Measurements from ENCODE around the gene HS3ST3A1. TPM values are rescaled to one million over a fixed set of nuclear protein-coding genes. Genes with fewer than 3 reads are reported as not detected.

Gene HS3ST3A1
- total RNA-seq, 4 donors from 2014 or later, result 1.5 to 20.6 TPM; not detected in 2

DNA sequence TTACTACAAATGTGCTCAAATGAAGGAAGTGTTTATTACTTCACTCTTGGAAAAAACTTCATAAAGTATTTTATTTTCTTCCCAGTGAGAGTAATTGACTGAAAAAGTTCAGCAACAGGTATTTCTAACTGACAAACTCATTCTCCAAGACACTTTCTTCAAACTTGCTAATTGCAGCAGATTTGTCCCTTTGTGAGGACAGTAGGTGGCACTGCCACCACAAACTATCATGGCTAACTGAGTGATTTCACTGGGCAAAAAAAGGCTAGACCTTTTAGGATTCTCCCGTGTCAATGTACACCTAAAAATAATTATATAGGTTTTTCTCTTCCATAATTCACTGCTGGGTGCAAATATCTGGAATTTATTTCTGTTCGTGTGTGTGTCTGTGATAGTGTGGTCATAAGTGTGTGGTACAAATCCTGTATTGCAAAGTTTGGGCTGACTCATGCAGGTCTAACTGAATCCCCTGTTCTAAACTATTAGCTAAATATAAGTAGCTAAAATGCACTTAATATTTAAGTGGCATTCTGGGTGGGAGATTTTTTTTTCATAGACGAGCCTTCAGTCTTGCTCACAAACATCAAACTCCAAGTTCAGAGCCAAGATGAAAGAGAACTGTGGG lies 3.9 kb downstream of the HS3ST3A1 start:
- Histone ChIP-seq H3K9me3 (no peaks in the 10 kb centered on the region), H3K4me3 (no peak overlapping the region), H3K4me1 (peaks cover 0 to 17% (median 0%) of the 10 kb centered on the region in 4 donors), H3K27me3 (peaks cover 0 to 8% of the 10 kb centered on the region in 2 donors), H3K36me3 (no peaks in the 10 kb centered on the region), H3K27ac (no peak overlapping the region)
- peak in 1 of 3 donors; percentile 60 for DNase-seq
- TF ChIP-seq POLR2A (IDR thresholded peaks at IDR 0.05), result no peak
- TF ChIP-seq, protein P1, sequence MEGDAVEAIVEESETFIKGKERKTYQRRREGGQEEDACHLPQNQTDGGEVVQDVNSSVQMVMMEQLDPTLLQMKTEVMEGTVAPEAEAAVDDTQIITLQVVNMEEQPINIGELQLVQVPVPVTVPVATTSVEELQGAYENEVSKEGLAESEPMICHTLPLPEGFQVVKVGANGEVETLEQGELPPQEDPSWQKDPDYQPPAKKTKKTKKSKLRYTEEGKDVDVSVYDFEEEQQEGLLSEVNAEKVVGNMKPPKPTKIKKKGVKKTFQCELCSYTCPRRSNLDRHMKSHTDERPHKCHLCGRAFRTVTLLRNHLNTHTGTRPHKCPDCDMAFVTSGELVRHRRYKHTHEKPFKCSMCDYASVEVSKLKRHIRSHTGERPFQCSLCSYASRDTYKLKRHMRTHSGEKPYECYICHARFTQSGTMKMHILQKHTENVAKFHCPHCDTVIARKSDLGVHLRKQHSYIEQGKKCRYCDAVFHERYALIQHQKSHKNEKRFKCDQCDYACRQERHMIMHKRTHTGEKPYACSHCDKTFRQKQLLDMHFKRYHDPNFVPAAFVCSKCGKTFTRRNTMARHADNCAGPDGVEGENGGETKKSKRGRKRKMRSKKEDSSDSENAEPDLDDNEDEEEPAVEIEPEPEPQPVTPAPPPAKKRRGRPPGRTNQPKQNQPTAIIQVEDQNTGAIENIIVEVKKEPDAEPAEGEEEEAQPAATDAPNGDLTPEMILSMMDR (IDR thresholded peaks at IDR 0.05), result peak in 4 of 6 experiments; percentile 50 to 69 (median 65)

- TF ChIP-seq, protein P1 (IDR thresholded peaks at IDR 0.05), result no peak
- TF ChIP-seq POLR2A (IDR thresholded peaks at IDR 0.05), result no peak
- peak overlapping the region in 1 of 4 donors; percentile 46 for H3K27ac ChIP-seq
- H3K27me3 ChIP-seq, result peaks cover 0 to 8% of the 10 kb centered on the region in 2 donors
Measured at GRCh38 chr17:13596241-13596923, 5.3 kb downstream of the HS3ST3A1 start.

GRCh38 chr17:13595599-13595899 lies 6.2 kb downstream of the HS3ST3A1 start:
- H3K27me3 ChIP-seq, result peaks cover 0 to 4% of the 10 kb centered on the region in 2 donors
- TF ChIP-seq, protein P1 (IDR thresholded peaks at IDR 0.05), result no peak
- TF ChIP-seq POLR2A (IDR thresholded peaks at IDR 0.05), result no peak
- H3K36me3 ChIP-seq, result no peaks in the 10 kb centered on the region
- H3K4me3 ChIP-seq, result no peak overlapping the region
- H3K9me3 ChIP-seq, result no peaks in the 10 kb centered on the region
- DNase-seq, result no peak
- no peaks in the 10 kb centered on the region for H3K4me1 ChIP-seq
- no peak overlapping the region for H3K27ac ChIP-seq

More at GRCh38 chr17:13596241-13596923, 5.3 kb downstream of the HS3ST3A1 start:
- Histone ChIP-seq H3K4me3 (no peak overlapping the region), H3K36me3 (no peaks in the 10 kb centered on the region), H3K4me1 (peaks cover 0 to 7% (median 0%) of the 10 kb centered on the region in 4 donors), H3K9me3 (no peaks in the 10 kb centered on the region)
- DNase-seq, result no peak

- H3K9me3 ChIP-seq, result no peaks in the 10 kb centered on the region
- peak in 2 of 3 donors; percentile 81 to 90 for DNase-seq
- H3K36me3 ChIP-seq, result no peaks in the 10 kb centered on the region
- no peaks in the 10 kb centered on the region for H3K27me3 ChIP-seq
- TF ChIP-seq, protein P1 (IDR thresholded peaks at IDR 0.05), result peak; percentile 70 to 91 (median 86)
- TF ChIP-seq POLR2A (IDR thresholded peaks at IDR 0.05), result no peak
- no peak overlapping the region for H3K27ac ChIP-seq
- no peak overlapping the region for H3K4me3 ChIP-seq
- H3K4me1 ChIP-seq, result no peaks in the 10 kb centered on the region
Measured at GRCh38 chr17:13594762-13595598, 6.7 kb downstream of the HS3ST3A1 start.

GRCh38 chr17:13594310-13594709 lies 7.4 kb downstream of the HS3ST3A1 start:
- Histone ChIP-seq H3K9me3 (no peaks in the 10 kb centered on the region), H3K4me3 (no peak overlapping the region), H3K27me3 (no peaks in the 10 kb centered on the region), H3K4me1 (no peaks in the 10 kb centered on the region), H3K27ac (peak overlapping the region in 1 of 4 donors; percentile 25), H3K36me3 (no peaks in the 10 kb centered on the region)
- no peak for TF ChIP-seq POLR2A (IDR thresholded peaks at IDR 0.05)
- TF ChIP-seq, protein P1 (IDR thresholded peaks at IDR 0.05), result no peak
- no peak for DNase-seq
